Hindlimb muscle (tissue), 1 donor: Measurements from ENCODE around the gene KANSL1L. TPM values are rescaled to one million over a fixed set of nuclear protein-coding genes. Genes with fewer than 3 reads are reported as not detected.
A peak's percentile ranks its signal among the peaks of the same experiment; 100 is the strongest.

Source experiments
- DNase-seq: peaks from one replicate; pipeline ENCODE4 v3.0.0-alpha.2; 2013
- polyA plus RNA-seq: library from polyadenylated mRNA; unstranded; fragments of 120-200 nt; gene quantifications from one replicate; pipeline ENCODE4 v1.2.1, GENCODE V29; 2013; ENCODE audit not compliant: insufficient read length

Gene KANSL1L
- polyA plus RNA-seq, 1 donor, result 19.0 TPM

DNA sequence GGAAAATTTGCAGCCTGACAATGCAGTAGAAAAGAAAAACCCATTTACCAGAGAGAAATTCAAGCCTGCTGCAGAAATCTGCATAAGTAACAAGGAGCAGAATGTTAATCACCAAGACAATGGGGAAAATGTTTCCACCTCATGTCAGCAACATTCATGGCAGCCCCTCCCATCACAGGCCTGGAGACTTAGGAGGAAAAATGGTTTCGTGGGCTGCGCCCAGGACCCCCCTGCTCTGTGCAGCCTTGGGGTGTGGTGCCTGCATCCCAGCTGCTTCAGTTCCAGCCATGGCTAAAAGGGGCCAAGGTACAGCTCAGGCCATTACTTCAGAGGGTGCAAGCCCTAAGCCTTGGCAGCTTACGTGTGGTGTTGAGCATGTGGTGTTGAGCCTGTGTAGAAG lies 115.4 kb downstream of the KANSL1L start:
- no peak for DNase-seq

DNA sequence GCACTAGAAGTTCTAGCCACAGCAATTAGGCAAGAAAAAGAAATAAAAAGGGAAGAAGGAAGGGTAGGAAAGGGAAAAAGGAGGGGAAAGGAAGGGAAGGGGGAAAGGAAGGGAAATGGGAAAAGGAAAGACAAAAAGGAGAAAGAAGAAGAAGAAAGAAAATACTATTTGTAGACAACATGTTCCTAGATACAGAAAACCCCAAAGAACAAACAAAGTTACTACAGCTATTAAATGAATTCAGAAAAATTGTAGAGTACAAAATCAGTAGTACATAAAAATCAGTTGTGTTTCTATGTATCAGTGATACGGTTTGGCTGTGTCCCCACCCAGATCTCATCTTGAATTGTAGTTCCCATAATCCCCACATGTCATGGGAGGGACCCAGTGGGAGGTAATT lies 116.5 kb downstream of the KANSL1L start:
- DNase-seq, result no peak

DNA sequence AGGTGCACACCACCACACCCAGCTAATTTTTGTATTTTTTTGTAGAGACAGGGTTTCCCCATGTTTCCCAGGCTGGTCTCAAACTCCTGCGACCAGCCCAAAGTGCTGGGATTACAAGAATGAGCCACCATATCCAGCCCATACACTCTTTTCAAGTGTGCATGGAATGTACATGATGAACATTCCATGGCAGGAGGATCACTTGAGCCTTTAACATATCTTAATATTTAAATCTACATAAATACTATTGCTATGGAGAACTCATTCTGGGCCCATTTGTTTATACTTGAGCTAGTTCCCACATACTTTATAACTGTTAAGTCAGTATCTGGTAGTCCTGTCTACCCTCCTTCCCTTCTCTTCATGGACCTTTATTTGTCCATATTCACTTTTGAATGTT lies 120.3 kb downstream of the KANSL1L start:
- no peak for DNase-seq

DNA sequence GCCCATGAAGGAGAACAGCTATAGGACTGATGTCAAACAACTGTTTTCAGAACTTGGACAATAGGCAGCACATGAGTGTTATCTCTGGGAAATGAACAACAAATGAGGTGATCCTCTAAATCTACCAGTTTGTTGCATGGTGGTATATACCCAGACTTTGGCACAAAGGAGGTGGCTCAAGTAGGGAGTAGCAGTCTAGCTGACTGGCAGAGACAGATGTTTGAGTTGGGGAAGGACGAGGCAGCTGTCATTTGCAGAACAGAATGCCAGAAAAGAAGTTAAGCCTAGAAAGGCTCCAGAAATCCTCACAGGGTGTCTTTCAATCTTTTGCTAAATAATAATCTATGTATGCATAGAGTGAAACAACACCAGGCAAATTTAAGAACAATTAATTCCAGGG lies 121.4 kb downstream of the KANSL1L start:
- DNase-seq, result peak; percentile 11

DNA sequence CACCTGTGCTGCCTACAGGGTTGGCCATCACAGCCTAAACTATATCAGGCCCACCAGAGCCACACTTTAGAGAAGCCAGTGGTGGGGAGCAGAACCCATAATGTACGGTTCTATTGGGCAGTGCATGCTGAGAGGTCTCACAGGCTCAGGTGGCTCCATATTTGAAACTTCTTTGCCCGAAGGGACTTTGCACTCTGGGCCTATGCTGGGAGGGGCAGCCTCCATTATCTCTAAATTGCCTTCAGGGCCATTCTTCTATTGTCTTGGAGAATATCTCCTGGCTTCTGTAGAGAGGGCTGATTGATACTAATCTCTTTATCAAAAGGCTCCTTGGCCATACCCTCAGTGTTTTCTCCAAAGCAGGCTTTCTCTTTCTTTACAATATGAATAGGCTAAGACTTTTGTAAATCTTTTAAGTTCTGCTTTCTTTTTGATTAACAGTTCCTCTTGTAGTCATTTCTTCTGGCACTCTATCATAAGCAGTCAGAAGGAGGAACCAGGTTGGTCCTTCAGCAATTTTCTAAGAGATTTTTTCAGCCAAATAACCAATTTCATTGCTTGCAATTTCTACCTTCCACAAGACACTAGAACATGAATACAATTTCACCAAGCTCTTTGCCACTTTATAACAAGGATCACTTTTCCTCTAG lies 124.2 kb downstream of the KANSL1L start:
- no peak for DNase-seq

DNA sequence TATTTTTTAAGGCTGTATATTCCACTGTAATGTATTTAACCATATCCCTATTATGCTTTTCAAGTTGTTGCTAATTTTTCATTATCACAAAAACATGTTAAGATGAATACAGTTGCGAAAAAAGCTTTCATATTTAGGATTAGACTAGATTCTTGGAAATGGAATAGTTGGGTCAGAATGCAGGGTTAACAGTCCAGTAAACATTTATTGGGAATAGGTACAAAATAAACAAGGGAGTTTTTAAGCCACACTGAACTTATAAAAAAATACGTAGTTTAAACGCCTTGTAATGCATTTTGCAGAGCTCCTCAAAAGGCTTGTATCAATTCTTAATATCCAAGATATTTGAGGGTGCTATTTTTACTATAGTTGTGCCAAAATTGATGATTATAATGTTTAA lies 133.1 kb downstream of the KANSL1L start:
- DNase-seq, result no peak

DNA sequence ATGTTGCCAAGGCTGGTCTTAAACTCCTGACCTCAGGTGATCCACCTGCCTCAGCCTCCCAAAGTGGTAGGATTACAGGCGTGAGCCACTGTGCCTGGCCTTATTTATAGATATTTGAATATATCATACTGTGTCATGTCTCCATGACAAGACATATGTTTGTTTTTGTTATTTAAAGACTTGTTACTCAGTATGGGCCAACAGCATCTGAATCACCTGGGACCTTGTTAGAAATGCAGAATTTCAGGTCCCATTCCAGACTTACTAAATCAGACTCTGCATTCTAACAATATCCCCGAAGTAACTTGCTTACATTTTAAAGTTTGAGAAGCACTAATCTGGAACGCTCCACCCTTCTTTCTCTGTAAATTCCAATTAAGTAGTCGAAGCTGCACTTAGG lies 135.5 kb downstream of the KANSL1L start:
- DNase-seq, result no peak

DNA sequence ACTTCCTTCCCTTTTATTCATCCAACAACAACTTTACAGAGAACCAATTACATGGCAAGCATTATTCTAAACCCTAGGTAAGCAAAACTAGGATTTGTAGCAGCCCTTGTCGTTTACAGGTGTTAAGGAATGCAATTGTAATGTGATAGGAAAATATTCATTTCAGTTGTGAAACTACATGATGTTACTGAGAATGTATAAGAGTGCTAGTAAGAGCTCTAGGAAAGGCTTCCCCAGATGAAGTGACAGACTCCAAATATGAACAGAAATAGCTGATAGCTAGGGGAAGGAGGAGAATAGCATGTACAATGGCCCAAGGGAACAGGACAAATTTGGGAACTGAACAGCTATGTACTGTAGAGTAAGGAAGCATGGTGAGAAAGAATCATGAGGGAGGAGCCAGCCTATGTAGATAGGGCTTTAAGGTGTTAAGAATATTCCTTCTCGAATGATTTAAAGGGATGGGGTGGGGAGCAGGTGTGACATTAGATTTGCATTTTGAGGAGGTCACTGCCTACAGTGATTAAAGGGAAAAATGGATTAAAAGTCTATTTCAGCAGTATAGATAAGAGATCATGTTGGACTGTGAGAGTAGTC lies 137.0 kb downstream of the KANSL1L start:
- no peak for DNase-seq

DNA sequence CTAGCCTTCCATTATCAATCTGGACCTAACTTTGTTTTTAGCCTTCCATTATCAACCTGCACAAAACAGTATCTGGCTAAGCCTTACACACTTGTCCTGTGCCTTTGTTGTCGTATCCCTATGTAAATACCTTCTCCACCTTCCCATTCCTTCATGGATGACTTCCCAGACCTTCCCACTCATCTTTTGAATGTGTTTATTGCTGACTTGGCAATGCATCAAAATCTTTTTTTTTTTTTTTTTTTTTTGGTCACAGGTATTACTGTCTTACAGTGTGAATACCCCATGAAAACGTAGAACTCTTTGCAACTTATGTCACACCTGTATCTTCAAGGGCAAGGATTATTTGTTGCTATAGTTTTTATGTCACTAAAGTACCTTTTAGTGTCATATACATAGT lies 143.0 kb downstream of the KANSL1L start:
- DNase-seq, result no peak

DNA sequence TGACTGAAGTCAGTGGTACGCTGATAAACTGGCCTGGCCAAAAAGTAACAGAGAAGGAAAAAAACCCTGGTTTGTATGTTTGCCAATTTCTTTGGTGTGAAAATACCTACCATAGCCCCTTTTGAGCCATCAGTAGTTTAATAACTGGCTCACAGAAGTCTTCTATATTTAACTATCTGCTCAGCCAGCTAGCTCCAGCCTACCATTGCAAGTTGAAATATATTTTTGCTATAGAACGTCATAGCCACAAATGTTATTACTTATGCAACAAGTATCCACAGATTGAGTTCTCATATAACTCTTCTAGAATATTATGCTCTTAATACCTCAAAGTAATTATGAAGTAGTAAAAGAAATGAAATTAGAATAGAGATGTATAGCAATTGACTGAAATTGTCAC lies 143.6 kb downstream of the KANSL1L start:
- no peak for DNase-seq

DNA sequence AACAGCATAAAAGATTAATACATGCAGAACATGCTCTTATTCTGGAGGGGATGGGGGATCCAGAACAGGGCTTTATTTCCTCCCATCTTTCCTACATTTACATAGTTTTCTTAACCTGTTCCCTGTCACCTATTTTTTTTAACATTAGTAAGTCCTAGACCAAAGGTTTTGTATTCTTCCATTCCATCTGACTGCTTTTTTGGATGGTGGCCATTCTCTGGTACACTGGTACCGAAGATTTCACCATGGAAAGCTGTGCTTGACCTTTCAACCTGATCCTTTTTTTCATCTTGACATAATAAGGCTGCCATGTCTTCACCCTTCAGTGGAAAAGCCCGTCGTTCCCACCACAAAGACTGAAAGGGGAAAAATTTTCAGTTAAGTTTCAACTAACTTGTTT lies 148.4 kb downstream of the KANSL1L start:
- DNase-seq, result no peak

DNA sequence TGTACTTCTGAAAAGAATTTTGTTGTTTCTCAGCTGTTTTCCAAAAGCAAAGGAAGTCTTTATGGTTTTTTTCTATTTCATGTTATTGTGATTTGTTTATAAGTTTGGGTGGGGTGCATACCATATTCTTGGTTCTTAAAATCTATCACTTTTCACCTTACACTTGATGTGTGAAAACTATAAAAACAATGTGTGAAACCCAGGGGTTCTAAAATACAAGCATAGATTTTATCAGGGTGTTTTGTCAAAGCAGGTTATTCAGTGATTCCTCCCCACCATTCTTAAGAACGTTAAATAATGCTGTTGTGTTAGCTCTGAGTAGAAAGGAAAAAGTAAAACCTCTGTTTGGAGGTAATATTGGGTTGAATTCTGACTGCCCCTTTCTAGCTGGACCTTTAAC lies 151.1 kb downstream of the KANSL1L start:
- DNase-seq, result no peak

DNA sequence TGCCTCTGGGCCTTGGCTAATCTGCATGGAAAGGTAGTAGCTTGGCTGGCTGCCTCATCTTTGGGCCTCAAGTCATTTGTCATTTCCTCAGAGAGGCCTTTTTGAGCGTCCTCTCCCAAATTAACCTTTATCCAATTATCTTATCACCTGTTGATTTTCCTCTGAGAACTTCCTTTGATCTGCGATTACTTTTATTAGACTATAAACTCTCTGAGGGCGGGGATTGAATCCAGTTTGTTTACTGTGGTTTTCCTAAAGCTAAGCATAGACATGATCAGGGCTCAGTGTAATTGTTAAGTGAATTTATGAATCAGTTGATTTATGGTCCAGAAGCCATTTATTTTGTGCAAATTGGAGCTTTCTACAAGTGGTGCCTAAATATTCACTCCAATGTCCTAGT lies 161.3 kb downstream of the KANSL1L start:
- DNase-seq, result no peak

DNA sequence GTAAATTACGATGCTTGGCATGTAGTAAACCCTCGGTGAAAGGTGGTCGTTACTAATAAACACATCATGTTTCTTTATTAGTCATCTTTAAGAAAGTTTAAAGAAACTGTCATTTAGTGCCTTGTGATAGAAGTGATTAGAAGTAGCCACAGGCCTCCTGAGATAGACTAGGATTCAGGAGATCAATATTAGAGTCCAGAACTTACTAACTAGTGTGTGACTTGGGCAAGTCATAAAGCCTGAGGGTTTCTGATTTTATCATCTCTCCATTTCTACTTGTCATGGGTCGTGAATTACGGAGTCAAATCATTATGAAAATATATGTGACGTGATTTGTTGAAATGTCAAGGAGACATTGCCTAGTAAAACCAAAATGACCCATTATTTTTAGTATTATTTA lies 162.1 kb downstream of the KANSL1L start:
- no peak for DNase-seq

DNA sequence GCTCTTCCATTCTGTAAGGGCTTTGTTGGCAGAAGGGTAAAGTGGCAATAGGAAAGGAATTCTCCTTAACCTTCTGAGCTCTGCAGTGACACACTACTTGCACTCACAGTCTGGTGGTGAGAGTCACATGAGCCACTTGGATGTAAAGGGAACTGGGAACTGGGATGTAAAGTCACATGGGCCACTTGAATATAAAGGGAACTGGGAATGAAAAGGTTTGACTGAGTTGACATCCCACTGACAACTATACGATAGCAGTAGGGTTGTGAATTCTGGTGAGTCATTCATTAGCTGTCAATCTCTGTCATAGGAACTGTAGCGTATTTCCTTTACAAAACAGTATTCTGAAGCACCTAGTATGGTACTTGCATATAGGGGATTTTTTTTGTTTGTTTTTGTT lies 163.3 kb downstream of the KANSL1L start:
- DNase-seq, result no peak

DNA sequence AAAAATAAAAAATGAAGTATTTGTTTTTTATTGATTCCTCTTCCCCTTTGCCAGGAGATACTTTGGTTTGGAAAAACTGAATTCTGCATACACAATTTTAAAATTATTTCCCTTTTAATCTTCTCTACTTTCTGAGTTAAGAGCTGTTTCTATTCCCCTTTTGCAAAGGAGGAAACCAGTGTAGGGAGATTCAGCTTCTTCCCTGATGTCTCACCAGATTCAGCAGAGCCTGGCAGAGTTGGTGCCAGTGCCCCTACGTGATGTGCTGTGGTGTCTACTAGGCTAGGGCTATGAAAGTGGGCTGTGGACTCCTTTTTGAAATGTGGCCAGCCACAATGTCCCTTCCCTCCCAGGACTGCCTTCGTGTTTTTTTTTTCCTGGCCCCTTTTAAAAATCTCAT lies 166.3 kb downstream of the KANSL1L start:
- no peak for DNase-seq

DNA sequence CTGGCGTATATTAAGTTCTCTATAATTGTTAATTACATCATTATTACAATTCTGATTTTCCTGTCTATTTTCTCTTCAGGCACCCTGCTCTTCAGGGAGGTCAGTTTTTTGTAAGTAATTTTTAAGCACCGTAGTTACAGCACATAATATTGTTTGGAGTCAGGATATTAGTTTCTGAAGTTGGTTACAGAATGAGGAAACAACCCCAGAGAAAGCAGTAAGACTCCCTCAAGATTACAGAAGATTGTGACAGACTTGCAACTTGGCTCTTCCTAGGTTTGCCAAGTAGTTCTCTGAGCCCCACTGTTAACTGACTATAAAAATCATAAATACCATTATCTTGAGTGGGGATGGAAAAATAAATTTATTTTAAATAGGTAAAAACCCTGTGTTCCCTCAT lies 167.8 kb downstream of the KANSL1L start:
- DNase-seq, result no peak

DNA sequence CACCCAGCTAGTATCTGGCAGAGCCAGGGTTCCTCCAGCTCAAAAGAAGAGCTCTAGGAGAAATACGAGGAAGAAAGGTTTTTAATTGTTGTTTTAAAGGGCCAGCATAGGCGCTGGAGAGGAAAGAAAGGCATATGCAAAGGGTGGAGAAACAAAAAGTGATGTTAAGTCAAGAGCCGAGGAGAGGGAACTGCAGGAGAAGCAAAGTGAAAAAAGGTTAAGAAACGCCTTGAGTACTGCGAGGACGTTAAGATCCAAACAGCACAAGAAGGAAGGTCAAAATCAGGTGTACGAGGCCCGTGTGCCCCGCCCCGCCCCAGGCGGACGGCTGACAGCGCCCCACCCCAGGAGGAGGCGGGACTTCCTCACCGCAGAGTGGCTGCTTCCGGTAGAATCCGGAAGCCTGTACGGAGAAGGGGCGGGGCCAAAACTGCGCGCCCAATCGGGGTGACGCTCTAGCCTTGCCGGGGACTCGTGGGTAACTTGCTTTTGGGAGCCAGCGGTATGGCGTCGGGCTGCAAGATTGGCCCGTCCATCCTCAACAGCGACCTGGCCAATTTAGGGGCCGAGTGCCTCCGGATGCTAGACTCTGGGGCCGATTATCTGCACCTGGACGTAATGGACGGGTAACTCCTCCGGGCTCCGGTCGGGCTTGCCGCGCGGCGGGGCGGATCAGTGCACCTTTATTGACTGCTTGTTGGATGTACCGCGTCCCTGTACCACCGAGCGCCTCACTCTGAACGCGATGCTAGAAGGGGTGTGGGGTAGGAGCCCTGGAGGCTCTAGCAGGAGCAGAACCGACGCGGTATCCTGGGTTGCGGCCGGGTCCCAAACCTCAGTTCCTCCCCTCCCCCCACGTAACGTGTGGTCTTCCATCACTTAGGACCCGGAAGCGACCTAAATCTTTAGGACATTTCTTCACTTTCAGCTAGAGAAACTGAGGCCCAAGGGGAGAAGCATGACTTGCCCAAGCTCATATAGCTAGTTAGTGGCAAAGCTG lies 168.8 kb downstream of the KANSL1L start, which contains the start of gene RPE:
TSS of gene RPE (plus strand) at position 481 of the 1,000 bp plus-strand sequence. CDS start at position 505, 24 bp downstream.
- DNase-seq, result peak; percentile 95

DNA sequence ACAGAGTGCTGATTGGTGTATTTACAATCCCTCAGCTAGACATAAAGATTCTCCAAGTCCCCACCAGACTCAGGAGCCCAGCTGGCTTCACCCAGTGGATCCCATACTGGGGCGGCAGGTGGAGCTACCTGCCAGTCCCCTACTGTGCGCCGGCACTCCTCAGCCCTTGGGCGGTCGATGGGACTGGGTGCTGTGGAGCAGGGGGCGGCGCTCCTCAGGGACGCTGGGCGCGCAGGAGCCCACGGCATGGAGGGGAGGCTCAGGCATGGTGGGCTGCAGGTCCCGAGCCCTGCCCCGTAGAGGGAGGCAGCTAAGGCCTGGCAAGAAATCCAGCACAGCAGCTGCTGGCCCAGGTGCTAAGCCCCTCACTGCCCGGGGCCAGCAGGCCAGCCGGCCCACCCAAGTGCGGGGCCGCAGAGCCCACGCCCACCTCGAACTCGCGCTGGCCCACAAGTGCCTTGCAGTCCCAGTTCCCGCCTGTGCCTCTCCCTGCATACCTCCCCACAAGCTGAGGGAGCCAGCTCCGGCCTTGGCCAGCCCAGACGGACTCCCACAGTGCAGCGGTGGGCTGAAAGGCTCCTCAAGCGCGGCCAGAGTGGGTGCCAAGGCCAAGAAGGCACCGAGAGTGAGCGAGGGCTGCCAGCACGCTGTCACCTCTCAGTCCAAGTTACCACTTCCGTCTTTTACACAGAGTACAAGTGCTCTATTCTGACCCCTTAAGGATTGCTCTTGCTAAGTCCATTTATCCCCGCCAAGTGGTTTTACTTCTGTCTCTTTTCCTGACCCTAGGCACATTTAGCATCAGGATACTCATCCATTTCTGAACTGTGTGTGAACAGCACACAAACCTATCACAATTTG lies 170.5 kb downstream of the KANSL1L start:
- no peak for DNase-seq

DNA sequence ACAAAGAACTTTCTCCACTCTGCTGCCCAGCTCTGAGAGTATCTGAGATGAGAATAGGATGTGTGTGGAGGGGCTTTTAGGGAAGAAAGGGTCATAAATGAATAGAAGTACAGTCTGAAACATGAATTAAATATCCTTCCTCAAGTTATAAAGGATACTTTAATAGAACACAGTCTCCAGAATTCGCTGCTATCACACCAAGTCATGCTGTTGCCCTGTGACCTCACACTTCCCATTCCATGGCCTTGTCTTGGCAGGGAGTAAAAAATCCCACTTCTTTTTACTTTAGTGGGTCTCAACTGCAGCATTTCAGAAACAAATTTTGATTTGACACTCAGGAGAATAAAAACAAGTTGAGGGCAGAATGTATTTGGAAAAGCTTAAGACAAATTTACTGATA lies 172.6 kb downstream of the KANSL1L start:
- DNase-seq, result no peak

DNA sequence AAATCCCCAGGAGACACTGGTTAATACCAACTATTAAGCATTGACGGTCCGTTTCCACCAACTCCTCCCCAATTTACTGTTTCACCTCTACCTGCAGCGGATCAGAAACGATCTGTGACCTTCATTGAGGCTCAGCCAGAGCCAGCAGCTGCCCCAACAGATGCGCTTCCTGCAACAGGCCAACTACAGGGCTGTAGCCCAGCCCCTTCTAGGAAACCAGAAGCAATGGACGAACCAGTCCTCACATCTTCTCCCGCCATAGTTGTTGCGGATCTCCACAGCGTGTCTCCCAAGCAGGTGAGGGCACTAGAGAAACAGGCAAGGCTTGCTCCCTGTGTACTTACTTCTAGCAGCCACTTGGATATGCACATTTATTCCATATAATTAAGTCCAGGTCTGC lies 177.2 kb downstream of the KANSL1L start:
- DNase-seq, result no peak

DNA sequence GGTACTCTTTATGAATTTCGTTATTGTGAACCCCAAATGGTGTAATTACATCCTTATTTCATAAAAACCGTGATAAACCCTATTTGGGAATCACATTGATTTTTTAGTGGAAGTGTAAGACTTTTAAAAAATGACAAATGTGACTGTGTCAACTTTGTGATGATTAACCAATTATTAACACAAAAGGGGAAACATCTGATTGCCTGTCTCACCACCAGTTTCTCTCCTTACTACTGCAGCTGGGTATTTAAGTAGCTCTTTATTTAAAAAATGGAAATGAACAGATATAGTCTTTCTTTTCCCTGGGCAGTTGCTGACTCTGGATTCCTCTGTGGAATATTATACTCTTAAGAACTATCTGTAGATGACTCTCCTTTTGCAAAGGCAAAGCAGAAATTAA lies 180.4 kb downstream of the KANSL1L start:
- no peak for DNase-seq

DNA sequence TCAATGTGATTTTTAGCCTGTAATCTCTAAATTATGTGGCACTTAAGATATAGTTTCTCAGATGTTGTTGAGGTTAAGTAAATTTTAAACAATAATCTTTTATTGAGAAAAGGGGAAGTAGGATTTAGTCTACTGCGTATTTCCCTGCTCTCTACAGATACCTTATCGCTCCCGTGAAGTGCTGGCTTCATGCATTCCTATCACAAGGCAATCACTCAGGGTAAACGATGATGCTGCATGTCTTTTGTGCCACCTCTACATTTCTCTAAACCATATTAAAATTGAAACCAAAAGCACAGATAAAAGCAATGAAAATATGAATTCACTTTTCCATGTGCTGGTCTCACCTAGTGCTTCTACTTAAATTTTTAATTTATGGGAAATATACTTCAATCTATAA lies 183.2 kb downstream of the KANSL1L start:
- no peak for DNase-seq
